Endothelial cell of umbilical vein (primary cell): ENCODE measurements around the gene SCN9A.

ENCODE experiments used
- EZH2 ChIP-seq: IDR thresholded peaks from 2 replicates; pipeline ENCODE4 v1.6.1; 2012; ENCODE audit warnings: borderline replicate concordance, low read depth, mild to moderate bottlenecking, moderate library complexity, low read length, inconsistent platforms; ENCODE audit not compliant: severe bottlenecking
- FOS ChIP-seq: IDR thresholded peaks from 2 replicates; pipeline ENCODE4 v1.6.1; 2011; ENCODE audit warnings: mild to moderate bottlenecking, low read length, moderate library complexity, borderline replicate concordance; ENCODE audit not compliant: insufficient read depth
- GATA2 ChIP-seq: IDR thresholded peaks from 2 replicates; pipeline ENCODE4 v1.7.0; 2011; ENCODE audit warnings: low read depth, mild to moderate bottlenecking, moderate library complexity, mixed read lengths, low read length; ENCODE audit not compliant: insufficient read length, insufficient read depth
- JUN ChIP-seq: IDR thresholded peaks from 2 replicates; pipeline ENCODE4 v1.6.1; 2011; ENCODE audit warnings: borderline replicate concordance, low read depth; ENCODE audit not compliant: insufficient read length, insufficient read depth
- MYC ChIP-seq: IDR thresholded peaks from one replicate; pipeline ENCODE4 v1.6.1; 2011; ENCODE audit warnings: mild to moderate bottlenecking, low read depth, low read length
- POLR2A ChIP-seq: IDR thresholded peaks from 2 replicates; pipeline ENCODE4 v1.6.1; 2012; ENCODE audit warnings: low read depth, mild to moderate bottlenecking, control low read depth, low read length
- POLR2AphosphoS5 ChIP-seq: IDR thresholded peaks from 2 replicates; pipeline ENCODE4 v1.6.1; 2012; ENCODE audit warnings: low read depth, mild to moderate bottlenecking, control low read depth, low read length, moderate library complexity; ENCODE audit not compliant: insufficient read depth
- TF ChIP-seq, protein P1 (sequence below), 2 donors: IDR thresholded peaks; 1 replicate in 1 of 2; 2 replicates in 1 of 2; pipeline ENCODE4 v1.5.1; 2011; ENCODE audit warnings: low read length in 2 of 2, mild to moderate bottlenecking in 2 of 2, moderate library complexity in 2 of 2, control low read depth in 1 of 2, inconsistent platforms in 1 of 2, low read depth in 1 of 2; ENCODE audit not compliant: insufficient read depth in 1 of 2; ENCODE audit errors: extremely low read depth in 1 of 2
- TF ChIP-seq, protein P2 (sequence below): IDR thresholded peaks from 2 replicates; pipeline ENCODE4 v1.6.1; 2011; ENCODE audit not compliant: insufficient read depth, insufficient read length

DNA sequence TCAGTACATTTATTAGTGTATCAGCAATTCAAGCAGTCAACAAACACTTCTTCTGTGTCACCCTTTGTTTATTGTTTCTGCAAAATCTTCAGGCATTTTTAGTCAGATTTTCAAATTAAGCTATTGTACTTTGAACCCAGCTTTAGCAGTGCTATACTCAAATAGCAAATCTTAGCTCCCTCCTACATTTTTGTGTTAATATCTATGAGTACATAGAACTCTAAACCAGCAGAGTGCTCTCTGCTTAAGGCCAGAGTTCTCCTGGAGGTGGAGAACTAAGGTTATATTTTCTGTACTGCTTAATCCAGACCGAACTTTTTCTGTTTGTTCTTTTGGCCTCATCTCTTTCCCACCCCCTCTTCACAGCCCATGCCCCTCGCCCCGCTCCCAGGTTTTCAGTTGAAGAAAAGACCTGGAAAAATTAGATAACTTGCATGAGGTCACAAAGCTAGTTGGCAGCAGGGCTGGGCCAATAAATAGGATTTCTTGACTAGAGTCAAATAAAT is 218.7 kb downstream of the SCN9A start:
- TF ChIP-seq, protein P1, sequence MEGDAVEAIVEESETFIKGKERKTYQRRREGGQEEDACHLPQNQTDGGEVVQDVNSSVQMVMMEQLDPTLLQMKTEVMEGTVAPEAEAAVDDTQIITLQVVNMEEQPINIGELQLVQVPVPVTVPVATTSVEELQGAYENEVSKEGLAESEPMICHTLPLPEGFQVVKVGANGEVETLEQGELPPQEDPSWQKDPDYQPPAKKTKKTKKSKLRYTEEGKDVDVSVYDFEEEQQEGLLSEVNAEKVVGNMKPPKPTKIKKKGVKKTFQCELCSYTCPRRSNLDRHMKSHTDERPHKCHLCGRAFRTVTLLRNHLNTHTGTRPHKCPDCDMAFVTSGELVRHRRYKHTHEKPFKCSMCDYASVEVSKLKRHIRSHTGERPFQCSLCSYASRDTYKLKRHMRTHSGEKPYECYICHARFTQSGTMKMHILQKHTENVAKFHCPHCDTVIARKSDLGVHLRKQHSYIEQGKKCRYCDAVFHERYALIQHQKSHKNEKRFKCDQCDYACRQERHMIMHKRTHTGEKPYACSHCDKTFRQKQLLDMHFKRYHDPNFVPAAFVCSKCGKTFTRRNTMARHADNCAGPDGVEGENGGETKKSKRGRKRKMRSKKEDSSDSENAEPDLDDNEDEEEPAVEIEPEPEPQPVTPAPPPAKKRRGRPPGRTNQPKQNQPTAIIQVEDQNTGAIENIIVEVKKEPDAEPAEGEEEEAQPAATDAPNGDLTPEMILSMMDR (IDR thresholded peaks at IDR 0.05; ENCODE audit: extremely low read depth in 1 of 2, insufficient read depth in 1 of 2, low read depth in 1 of 2, low read length in 2 of 2): no peak
- TF ChIP-seq POLR2A: no peak
- TF ChIP-seq EZH2: no peak
- TF ChIP-seq POLR2AphosphoS5: no peak
- no peak for TF ChIP-seq JUN
- TF ChIP-seq, protein P2, sequence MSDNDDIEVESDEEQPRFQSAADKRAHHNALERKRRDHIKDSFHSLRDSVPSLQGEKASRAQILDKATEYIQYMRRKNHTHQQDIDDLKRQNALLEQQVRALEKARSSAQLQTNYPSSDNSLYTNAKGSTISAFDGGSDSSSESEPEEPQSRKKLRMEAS: no peak
- TF ChIP-seq MYC: no peak
- TF ChIP-seq FOS: no peak
- TF ChIP-seq GATA2: no peak
